ENCODE data around the gene PARVA.

The PARVA gene

GRCh38 chr11:12409621-12410005 lies 32.2 kb downstream of the PARVA start (continued):
- TF ChIP-seq TSHZ2 (CRISPR knock-in tag; IDR thresholded peaks at IDR 0.05) (no peak), ZFP3 (CRISPR knock-in tag; IDR thresholded peaks at IDR 0.05) (no peak), CSDC2 (CRISPR knock-in tag; IDR thresholded peaks at IDR 0.05) (no peak), ESRRG (CRISPR knock-in tag; IDR thresholded peaks at IDR 0.05) (no peak), ZFP30 (CRISPR knock-in tag; IDR thresholded peaks at IDR 0.05) (no peak), PPARA (CRISPR knock-in tag; IDR thresholded peaks at IDR 0.05; ENCODE audit: borderline replicate concordance) (no peak), TCF4 (CRISPR knock-in tag; IDR thresholded peaks at IDR 0.05; ENCODE audit: borderline replicate concordance) (no peak), TOX (CRISPR knock-in tag; IDR thresholded peaks at IDR 0.05; ENCODE audit: borderline replicate concordance) (no peak)

- ATAC-seq = peak; percentile 21
- TF ChIP-seq ZNF8 (CRISPR knock-in tag; IDR thresholded peaks at IDR 0.05) (no peak), ESRRG (CRISPR knock-in tag; IDR thresholded peaks at IDR 0.05) (no peak), ZC3H10 (CRISPR knock-in tag; IDR thresholded peaks at IDR 0.05) (no peak), CREB5 (CRISPR knock-in tag; IDR thresholded peaks at IDR 0.05; ENCODE audit: low read depth) (no peak), ZFP30 (CRISPR knock-in tag; IDR thresholded peaks at IDR 0.05) (no peak), TCF4 (CRISPR knock-in tag; IDR thresholded peaks at IDR 0.05; ENCODE audit: borderline replicate concordance) (no peak), POU6F1 (CRISPR knock-in tag; IDR thresholded peaks at IDR 0.05; ENCODE audit: borderline replicate concordance, low read depth) (no peak), CSDC2 (CRISPR knock-in tag; IDR thresholded peaks at IDR 0.05) (no peak), TOX (CRISPR knock-in tag; IDR thresholded peaks at IDR 0.05; ENCODE audit: borderline replicate concordance) (no peak), CSRNP3 (CRISPR knock-in tag; IDR thresholded peaks at IDR 0.05) (no peak), ZNF565 (CRISPR knock-in tag; conservative IDR thresholded peaks at IDR 0.05; ENCODE audit: low read depth) (no peak)
These were observed 32.8 kb downstream of the PARVA start for GRCh38 chr11:12410006-12410728.

GRCh38 chr11:12411393-12411792 lies 34.0 kb downstream of the PARVA start:
- no peak for TF ChIP-seq RARB (CRISPR knock-in tag; IDR thresholded peaks at IDR 0.05)
- no peak for TF ChIP-seq GLIS3 (CRISPR knock-in tag; IDR thresholded peaks at IDR 0.05)
- TF ChIP-seq POU6F1 (CRISPR knock-in tag; IDR thresholded peaks at IDR 0.05; ENCODE audit: borderline replicate concordance, low read depth) = no peak
- TF ChIP-seq BACH2 (CRISPR knock-in tag; IDR thresholded peaks at IDR 0.05; ENCODE audit: borderline replicate concordance) = no peak
- no peak for TF ChIP-seq ZNF565 (CRISPR knock-in tag; conservative IDR thresholded peaks at IDR 0.05; ENCODE audit: low read depth)
- no peak for TF ChIP-seq ISL1 (CRISPR knock-in tag; IDR thresholded peaks at IDR 0.05)
- TF ChIP-seq ZFP30 (CRISPR knock-in tag; IDR thresholded peaks at IDR 0.05) = no peak
- no peak for TF ChIP-seq ESRRG (CRISPR knock-in tag; IDR thresholded peaks at IDR 0.05)
- no peak for TF ChIP-seq OSR1 (CRISPR knock-in tag; IDR thresholded peaks at IDR 0.05)
- TF ChIP-seq CSRNP3 (CRISPR knock-in tag; IDR thresholded peaks at IDR 0.05) = no peak
- TF ChIP-seq CSDC2 (CRISPR knock-in tag; IDR thresholded peaks at IDR 0.05) = no peak
- no peak for TF ChIP-seq TOX (CRISPR knock-in tag; IDR thresholded peaks at IDR 0.05; ENCODE audit: borderline replicate concordance)
- no peak for TF ChIP-seq ZNF8 (CRISPR knock-in tag; IDR thresholded peaks at IDR 0.05)
- TF ChIP-seq ZNF70 (CRISPR knock-in tag; IDR thresholded peaks at IDR 0.05) = no peak
- no peak for TF ChIP-seq TSHZ2 (CRISPR knock-in tag; IDR thresholded peaks at IDR 0.05)
- no peak for ATAC-seq
